Esophagus squamous epithelium (tissue), 4 donors: ENCODE data around the gene PALD1.

ENCODE experiments used
- POLR2A ChIP-seq, 4 donors: fragments of 450-650 bp; IDR thresholded peaks; one replicate each; pipeline ENCODE4 v1.6.1; 2017; ENCODE audit warnings: antibody characterized with exemption in 4 of 4, mild to moderate bottlenecking in 4 of 4, moderate library complexity in 3 of 4
- TF ChIP-seq, protein P1 (sequence below), 6 experiments: fragments of 450-650 bp in 4 of 6; fragments of 200-600 bp in 2 of 6; sonication (generic) in 2 of 6; IDR thresholded peaks; one replicate each; pipeline ENCODE4 v1.5.1; 2016 to 2019; ENCODE audit warnings: antibody characterized with exemption in 6 of 6, mild to moderate bottlenecking in 4 of 6, moderate library complexity in 4 of 6

DNA sequence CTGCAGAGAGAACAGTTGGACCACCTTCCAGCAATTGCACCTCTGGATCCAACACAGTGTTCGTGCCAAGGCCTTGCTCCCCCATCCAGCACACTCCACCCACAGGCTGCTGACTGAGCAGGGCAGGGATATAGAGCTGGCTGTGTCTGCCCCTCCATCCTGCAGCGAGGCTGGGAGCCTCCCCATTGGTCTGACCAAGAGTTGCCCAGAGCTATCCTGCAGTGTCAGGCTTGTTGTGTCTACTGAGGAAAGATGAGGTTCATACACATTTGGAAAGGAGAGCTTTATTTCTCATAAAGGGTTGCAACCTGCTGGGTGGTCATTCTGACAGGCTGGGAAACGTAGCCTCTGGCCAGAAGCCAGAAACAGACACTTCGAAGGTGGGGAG lies 96.9 kb downstream of the PALD1 start:
- TF ChIP-seq, protein P1, sequence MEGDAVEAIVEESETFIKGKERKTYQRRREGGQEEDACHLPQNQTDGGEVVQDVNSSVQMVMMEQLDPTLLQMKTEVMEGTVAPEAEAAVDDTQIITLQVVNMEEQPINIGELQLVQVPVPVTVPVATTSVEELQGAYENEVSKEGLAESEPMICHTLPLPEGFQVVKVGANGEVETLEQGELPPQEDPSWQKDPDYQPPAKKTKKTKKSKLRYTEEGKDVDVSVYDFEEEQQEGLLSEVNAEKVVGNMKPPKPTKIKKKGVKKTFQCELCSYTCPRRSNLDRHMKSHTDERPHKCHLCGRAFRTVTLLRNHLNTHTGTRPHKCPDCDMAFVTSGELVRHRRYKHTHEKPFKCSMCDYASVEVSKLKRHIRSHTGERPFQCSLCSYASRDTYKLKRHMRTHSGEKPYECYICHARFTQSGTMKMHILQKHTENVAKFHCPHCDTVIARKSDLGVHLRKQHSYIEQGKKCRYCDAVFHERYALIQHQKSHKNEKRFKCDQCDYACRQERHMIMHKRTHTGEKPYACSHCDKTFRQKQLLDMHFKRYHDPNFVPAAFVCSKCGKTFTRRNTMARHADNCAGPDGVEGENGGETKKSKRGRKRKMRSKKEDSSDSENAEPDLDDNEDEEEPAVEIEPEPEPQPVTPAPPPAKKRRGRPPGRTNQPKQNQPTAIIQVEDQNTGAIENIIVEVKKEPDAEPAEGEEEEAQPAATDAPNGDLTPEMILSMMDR (IDR thresholded peaks at IDR 0.05) = no peak
- no peak for TF ChIP-seq POLR2A (IDR thresholded peaks at IDR 0.05)
